Ovary (tissue), 9 donors: Measurements from ENCODE around the gene MBP. TPM values are rescaled to one million over a fixed set of nuclear protein-coding genes. Genes with fewer than 3 reads are reported as not detected.

Experiments used
- DNase-seq, 5 donors: peaks; one replicate each; pipeline ENCODE4 v3.0.0-alpha.2; 2019 to 2020
- H3K27ac ChIP-seq, 2 donors: fragments of 200-600 bp; one replicate each; pipeline versions ENCODE4 v1.5.1 to v1.8.0; 2019 to 2022
- H3K27me3 ChIP-seq: fragments of 200-600 bp; one replicate; pipeline ENCODE4 v1.8.0; 2022
- H3K36me3 ChIP-seq: fragments of 200-600 bp; sonication (generic); one replicate; pipeline ENCODE4 v1.5.1; 2019
- H3K4me1 ChIP-seq: one replicate; pipeline ENCODE4 v1.8.1; 2013; ENCODE audit warnings: mild to moderate bottlenecking, moderate library complexity; ENCODE audit not compliant: insufficient read depth
- H3K4me3 ChIP-seq: fragments of 200-600 bp; sonication (generic); one replicate; pipeline ENCODE4 v1.5.1; 2017
- H3K9me3 ChIP-seq, 2 donors: fragments of 200-600 bp in 1 of 2; sonication (generic) in 1 of 2; one replicate each; pipeline versions ENCODE4 v1.5.1 to v1.8.1; 2013 to 2019; ENCODE audit warnings: mild to moderate bottlenecking in 1 of 2, moderate library complexity in 1 of 2
- EP300 ChIP-seq: sonication (generic); formaldehyde crosslinking; IDR thresholded peaks from one replicate; pipeline ENCODE4 v1.6.1; 2017; ENCODE audit warnings: antibody characterized with exemption
- POLR2A ChIP-seq: fragments of 450-650 bp; IDR thresholded peaks from one replicate; pipeline ENCODE4 v1.6.1; 2017; ENCODE audit warnings: antibody characterized with exemption, mild to moderate bottlenecking, moderate library complexity
- WGBS, 3 donors: extraction: QIAGEN DNeasy Blood & Tissue Kit in 1 of 3; methylation state at CpG; one replicate each; pipeline versions ENCODE4 v1.1.5 to v1.1.7; 2013 to 2017; 5-methylcytosine and 5-hydroxymethylcytosine counted together
- intact Hi-C, 4 donors: fragments of 100-400 bp; cut with DNase I; formaldehyde crosslinking; loops; one replicate each; pipeline versions ENCODE4 v1.11.0 to v1.15.1; 2022 to 2023
- polyA plus RNA-seq, 2 donors: library from polyadenylated mRNA; stranded (reverse); fragments of 200-250 nt in 1 of 2; fragments of 350-450 nt in 1 of 2; fragmentation: Illumina TruSeq in 1 of 2; extraction: RNeasy Lipid Tissue Mini Kit (QIAGEN cat#74804) in 1 of 2; gene quantifications; one replicate each; pipeline ENCODE4 v1.2.3, GENCODE V29; 2013 to 2014
- total RNA-seq, 7 donors: library from RNA; depleted of rRNA in 2 of 7; stranded (reverse); fragments of >200 nt in 2 of 7; fragmentation: NEBNext Ultra II Directional in 3 of 7; extraction: Animal tissue kit (Norgen Biotek cat#: 25700) in 3 of 7; gene quantifications; one replicate each; pipeline versions ENCODE4 v1.1.0 to v1.2.4, GENCODE V29; 2016 to 2023
- TF ChIP-seq, protein P1 (sequence below), 3 donors: fragments of 450-650 bp in 2 of 3; fragments of 200-600 bp in 1 of 3; IDR thresholded peaks; one replicate each; pipeline versions ENCODE4 v1.5.1 to v1.8.0; 2016 to 2022; ENCODE audit warnings: antibody characterized with exemption in 3 of 3, mild to moderate bottlenecking in 1 of 3
- donor health status: DM: no; HTN: no; CAD: no; lungs with moderate emphysema.
- donor health status: DM: no; HTN: no; CAD: no.
- donor health status: Bipolar disorder and iron deficiency.
- donor health status: DM: yes; HTN: yes; CAD: no.
- donor health status: DM: no; HTN: no; CAD: no.
- donor health status: DM: yes; HTN: yes; CAD: no.

The MBP gene
- total and polyA plus RNA-seq, 9 donors, result 7.1 to 38.2 (median 23.2) TPM

DNA sequence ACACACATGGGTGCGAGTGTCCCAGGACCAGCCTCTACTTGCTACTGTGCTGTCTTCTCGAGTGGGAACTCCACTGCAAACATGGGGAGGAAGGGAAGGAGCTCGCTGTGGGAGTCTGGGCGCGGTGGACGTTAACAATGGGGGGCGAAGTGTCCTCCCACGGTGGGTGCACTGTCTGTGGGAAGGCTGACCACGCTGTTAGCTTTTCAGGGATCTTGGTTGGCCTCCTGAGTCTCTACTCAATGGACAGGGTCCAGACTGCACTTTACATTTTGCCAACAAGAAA is 146.7 kb downstream of the MBP start:
- intact Hi-C loops, result no loop called here
- WGBS, 3 donors, result 88 to 89% (median 88%) methylated on average over 9 of the region's 9 CpGs
- no peaks in the 10 kb centered on the region for H3K9me3 ChIP-seq
- TF ChIP-seq, protein P1, sequence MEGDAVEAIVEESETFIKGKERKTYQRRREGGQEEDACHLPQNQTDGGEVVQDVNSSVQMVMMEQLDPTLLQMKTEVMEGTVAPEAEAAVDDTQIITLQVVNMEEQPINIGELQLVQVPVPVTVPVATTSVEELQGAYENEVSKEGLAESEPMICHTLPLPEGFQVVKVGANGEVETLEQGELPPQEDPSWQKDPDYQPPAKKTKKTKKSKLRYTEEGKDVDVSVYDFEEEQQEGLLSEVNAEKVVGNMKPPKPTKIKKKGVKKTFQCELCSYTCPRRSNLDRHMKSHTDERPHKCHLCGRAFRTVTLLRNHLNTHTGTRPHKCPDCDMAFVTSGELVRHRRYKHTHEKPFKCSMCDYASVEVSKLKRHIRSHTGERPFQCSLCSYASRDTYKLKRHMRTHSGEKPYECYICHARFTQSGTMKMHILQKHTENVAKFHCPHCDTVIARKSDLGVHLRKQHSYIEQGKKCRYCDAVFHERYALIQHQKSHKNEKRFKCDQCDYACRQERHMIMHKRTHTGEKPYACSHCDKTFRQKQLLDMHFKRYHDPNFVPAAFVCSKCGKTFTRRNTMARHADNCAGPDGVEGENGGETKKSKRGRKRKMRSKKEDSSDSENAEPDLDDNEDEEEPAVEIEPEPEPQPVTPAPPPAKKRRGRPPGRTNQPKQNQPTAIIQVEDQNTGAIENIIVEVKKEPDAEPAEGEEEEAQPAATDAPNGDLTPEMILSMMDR (IDR thresholded peaks at IDR 0.05), result no peak
- TF ChIP-seq EP300, result no peak
- TF ChIP-seq POLR2A, result no peak
- no peaks in the 10 kb centered on the region for H3K4me1 ChIP-seq
- H3K27me3 ChIP-seq, result no peaks in the 10 kb centered on the region
- no peak overlapping the region for H3K27ac ChIP-seq
- no peaks in the 10 kb centered on the region for H3K36me3 ChIP-seq
- no peak for DNase-seq
- no peak overlapping the region for H3K4me3 ChIP-seq

DNA sequence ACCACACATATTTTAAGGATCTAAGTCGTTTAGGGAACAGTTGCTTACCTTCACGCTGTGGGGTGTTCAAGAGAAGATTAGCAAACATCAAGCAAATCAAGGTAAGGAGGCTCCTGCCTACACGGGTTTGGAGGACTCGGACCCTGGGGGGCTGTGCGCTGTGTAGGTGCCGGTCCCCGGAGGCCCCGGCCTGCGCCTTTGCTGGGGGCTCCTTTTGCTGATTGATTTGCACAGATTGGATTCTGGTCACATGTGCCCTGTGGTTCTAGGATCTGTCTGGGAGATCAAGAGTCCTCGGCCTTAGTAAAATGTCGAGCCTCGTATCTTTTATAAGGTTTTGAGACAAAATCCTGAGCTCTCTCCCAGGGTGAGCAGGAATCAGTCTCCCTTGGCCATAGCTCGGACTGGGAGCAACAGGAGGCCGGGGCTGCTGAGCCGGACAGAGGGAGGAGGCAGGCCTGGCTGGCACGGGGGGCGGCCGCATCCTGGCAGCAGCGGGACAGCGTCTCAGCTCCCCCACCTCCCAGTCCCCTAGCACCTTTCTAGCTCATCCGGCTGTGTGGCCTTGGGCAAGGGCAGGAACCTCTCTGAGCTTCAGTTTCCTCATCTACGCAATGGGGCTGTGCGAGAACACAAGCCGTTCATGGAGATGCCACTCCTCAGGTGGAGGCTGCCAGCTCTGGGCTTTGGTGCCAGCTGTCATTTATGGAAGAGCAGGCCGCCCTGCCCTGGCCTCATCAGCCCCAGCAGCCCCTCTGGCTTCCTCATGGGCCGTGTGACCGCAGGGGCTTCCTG is 147.2 kb downstream of the MBP start:
- Histone ChIP-seq H3K4me1 (no peaks in the 10 kb centered on the region), H3K9me3 (no peaks in the 10 kb centered on the region), H3K27me3 (no peaks in the 10 kb centered on the region), H3K27ac (no peak overlapping the region), H3K36me3 (no peaks in the 10 kb centered on the region), H3K4me3 (no peak overlapping the region)
- TF ChIP-seq, protein P1 (IDR thresholded peaks at IDR 0.05), result no peak
- TF ChIP-seq POLR2A (no peak), EP300 (no peak)
- 85 to 88% (median 86%) methylated on average over 27 of the region's 27 CpGs for WGBS, 3 donors
- DNase-seq, result peak in 1 of 5 donors; percentile 4
- intact Hi-C loops, result no loop called here

DNA sequence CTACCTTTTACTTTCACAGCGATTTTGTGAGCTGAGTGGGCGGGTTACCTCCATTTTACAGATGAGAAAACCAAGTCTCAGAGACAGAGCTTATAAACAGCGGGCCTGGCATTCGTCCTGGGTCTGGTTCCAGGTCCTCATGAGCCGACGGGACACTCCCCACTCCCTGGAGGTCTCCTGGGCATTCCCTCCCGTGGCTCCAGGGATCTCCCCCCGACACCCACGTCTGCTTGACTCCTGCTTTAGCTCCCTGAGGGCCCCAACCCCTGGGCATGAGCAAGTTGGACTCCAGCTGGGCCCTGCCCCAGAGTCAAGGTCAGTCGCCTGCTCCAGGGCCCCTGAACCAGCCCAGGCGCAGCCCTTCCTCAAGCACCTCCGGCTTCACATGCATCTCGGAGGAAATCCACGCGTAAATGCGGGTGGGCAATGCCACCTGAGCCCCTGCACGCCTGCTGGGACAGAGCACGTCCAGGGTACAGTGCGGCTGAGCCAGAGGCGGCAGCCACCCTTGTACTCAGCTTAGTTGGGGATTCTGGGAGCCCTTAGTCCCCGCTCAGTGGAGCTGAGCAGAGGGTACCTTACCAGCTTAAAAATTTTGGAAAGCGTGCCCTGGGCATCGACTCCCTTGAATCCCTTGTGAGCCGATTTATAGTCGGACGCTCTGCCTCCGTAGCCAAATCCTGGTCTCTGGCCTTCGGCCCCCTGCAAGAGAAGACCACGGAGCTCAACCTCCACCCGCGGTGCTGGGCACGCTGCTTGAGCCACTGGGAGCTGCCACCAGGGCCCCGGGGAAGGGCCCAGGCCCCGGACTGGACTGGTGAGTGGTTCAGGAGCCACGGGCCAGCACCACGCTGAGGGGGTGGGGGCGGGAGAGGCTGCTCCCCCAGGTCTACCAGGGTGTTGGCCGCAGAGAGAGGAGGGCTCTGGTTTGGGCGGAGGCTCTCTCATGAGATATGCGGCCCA is 148.1 kb downstream of the MBP start:
- no peak overlapping the region for H3K27ac ChIP-seq
- H3K36me3 ChIP-seq, result no peaks in the 10 kb centered on the region
- no peak for TF ChIP-seq EP300
- no peak for TF ChIP-seq POLR2A
- TF ChIP-seq, protein P1 (IDR thresholded peaks at IDR 0.05), result no peak
- DNase-seq, result peak in 2 of 5 donors; percentile 5 to 31
- H3K4me1 ChIP-seq, result no peaks in the 10 kb centered on the region
- no peak overlapping the region for H3K4me3 ChIP-seq
- H3K27me3 ChIP-seq, result no peaks in the 10 kb centered on the region
- intact Hi-C loops, result loop anchor here in 3 of 4 donors (5.0 kb wide), 1 partner anchor 182 kb away; no protein-coding TSS in a partner anchor
- 85 to 94% (median 85%) methylated on average over 40 of the region's 40 CpGs for WGBS, 3 donors
- H3K9me3 ChIP-seq, result no peaks in the 10 kb centered on the region

DNA sequence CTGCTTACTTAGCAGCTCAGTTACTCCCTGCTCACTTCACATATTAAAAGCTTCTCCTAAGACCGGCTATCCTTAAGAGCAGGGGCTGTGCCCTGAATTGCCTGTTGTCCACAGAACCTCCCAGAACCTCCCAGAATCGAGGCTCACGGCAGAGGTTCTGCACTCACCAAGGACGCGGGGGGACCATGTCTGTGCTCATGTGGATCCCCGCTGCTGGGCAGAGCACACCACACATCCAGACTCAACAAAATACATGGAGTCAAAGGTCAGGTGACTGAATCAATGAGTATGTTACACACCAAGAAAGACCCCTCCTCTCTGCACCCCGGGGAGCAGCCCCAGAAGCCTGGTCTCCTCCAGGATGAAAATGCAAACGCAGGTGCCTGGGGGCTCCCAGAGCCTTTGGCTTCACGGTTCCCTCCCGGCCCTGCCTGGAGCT is 149.0 kb downstream of the MBP start:
- TF ChIP-seq POLR2A, result no peak
- no peak for TF ChIP-seq EP300
- TF ChIP-seq, protein P1 (IDR thresholded peaks at IDR 0.05), result no peak
- Histone ChIP-seq H3K36me3 (no peaks in the 10 kb centered on the region), H3K9me3 (no peaks in the 10 kb centered on the region), H3K4me3 (no peak overlapping the region), H3K4me1 (no peaks in the 10 kb centered on the region), H3K27me3 (no peaks in the 10 kb centered on the region), H3K27ac (no peak overlapping the region)
- peak in 1 of 5 donors; percentile 27 for DNase-seq
- intact Hi-C loops, result loop anchor here in 3 of 4 donors (5.0 kb wide), 1 partner anchor 181 kb away; no protein-coding TSS in a partner anchor
- 35 to 50% (median 40%) methylated on average over 9 to 10 of the region's 10 CpGs for WGBS, 3 donors
